Measurements from ENCODE around the gene EIPR1.

DNA sequence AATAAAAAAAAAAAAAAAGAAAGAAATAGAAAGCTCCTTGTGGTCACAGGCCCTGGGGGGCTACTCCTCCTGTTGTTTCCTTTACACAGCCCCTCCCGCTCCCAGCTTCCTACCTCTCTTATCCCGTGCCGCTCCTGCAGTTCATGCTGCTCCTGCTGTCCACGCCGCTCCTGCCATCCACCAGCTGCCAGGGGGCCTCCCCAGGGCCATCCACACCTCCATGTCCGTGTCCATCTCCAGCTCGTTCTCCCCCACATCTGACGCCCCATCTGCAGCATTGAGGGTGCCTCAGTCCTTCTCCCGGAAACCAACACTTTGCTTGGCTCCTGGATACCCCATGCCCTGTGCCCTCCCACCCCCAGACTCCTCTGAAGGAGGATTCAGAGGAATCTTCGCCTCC lies 191.7 kb downstream of the EIPR1 start:
- TF ChIP-seq EP300 (conservative IDR thresholded peaks at IDR 0.05; ENCODE audit: poor library complexity, severe bottlenecking) (no peak), POLR2AphosphoS5 (IDR thresholded peaks at IDR 0.05) (no peak), MXI1 (conservative IDR thresholded peaks at IDR 0.05; ENCODE audit: poor library complexity, severe bottlenecking) (no peak)
- TF ChIP-seq, protein P1, sequence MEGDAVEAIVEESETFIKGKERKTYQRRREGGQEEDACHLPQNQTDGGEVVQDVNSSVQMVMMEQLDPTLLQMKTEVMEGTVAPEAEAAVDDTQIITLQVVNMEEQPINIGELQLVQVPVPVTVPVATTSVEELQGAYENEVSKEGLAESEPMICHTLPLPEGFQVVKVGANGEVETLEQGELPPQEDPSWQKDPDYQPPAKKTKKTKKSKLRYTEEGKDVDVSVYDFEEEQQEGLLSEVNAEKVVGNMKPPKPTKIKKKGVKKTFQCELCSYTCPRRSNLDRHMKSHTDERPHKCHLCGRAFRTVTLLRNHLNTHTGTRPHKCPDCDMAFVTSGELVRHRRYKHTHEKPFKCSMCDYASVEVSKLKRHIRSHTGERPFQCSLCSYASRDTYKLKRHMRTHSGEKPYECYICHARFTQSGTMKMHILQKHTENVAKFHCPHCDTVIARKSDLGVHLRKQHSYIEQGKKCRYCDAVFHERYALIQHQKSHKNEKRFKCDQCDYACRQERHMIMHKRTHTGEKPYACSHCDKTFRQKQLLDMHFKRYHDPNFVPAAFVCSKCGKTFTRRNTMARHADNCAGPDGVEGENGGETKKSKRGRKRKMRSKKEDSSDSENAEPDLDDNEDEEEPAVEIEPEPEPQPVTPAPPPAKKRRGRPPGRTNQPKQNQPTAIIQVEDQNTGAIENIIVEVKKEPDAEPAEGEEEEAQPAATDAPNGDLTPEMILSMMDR (IDR thresholded peaks at IDR 0.05; ENCODE audit: poor library complexity, severe bottlenecking): no peak
- TF ChIP-seq, protein P2, sequence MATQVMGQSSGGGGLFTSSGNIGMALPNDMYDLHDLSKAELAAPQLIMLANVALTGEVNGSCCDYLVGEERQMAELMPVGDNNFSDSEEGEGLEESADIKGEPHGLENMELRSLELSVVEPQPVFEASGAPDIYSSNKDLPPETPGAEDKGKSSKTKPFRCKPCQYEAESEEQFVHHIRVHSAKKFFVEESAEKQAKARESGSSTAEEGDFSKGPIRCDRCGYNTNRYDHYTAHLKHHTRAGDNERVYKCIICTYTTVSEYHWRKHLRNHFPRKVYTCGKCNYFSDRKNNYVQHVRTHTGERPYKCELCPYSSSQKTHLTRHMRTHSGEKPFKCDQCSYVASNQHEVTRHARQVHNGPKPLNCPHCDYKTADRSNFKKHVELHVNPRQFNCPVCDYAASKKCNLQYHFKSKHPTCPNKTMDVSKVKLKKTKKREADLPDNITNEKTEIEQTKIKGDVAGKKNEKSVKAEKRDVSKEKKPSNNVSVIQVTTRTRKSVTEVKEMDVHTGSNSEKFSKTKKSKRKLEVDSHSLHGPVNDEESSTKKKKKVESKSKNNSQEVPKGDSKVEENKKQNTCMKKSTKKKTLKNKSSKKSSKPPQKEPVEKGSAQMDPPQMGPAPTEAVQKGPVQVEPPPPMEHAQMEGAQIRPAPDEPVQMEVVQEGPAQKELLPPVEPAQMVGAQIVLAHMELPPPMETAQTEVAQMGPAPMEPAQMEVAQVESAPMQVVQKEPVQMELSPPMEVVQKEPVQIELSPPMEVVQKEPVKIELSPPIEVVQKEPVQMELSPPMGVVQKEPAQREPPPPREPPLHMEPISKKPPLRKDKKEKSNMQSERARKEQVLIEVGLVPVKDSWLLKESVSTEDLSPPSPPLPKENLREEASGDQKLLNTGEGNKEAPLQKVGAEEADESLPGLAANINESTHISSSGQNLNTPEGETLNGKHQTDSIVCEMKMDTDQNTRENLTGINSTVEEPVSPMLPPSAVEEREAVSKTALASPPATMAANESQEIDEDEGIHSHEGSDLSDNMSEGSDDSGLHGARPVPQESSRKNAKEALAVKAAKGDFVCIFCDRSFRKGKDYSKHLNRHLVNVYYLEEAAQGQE (IDR thresholded peaks at IDR 0.05; ENCODE audit: borderline replicate concordance): no peak

Data from neural cell (in vitro differentiated cells).